OCI-LY3 (cell line): Measurements from ENCODE around the gene MYO7A.

Experiments used
- H2AFZ ChIP-seq: fragments of 200-600, 300-600 bp; shearing (Covaris generic); 2 replicates; pipeline ENCODE4 v1.6.0; 2014; ENCODE audit warnings: antibody characterized with exemption, low read depth, low read length
- H3K27ac ChIP-seq: fragments of 200-600, 300-600 bp; sonication (generic); 2 replicates; pipeline ENCODE4 v1.5.1; 2014; ENCODE audit warnings: mild to moderate bottlenecking, low read length, moderate library complexity, mixed read lengths
- H3K27me3 ChIP-seq: fragments of 200-600, 300-600 bp; sonication (generic); 2 replicates; pipeline ENCODE4 v1.6.1; 2014; ENCODE audit warnings: low read depth, low read length, mixed read lengths
- H3K36me3 ChIP-seq: fragments of 200-600, 300-600 bp; sonication (generic); replicated peaks from 2 replicates; pipeline ENCODE3; 2014; ENCODE audit warnings: low read depth, low read length, mixed read lengths
- H3K4me1 ChIP-seq: fragments of 300-600, 200-600 bp; sonication (generic); 2 replicates; pipeline ENCODE4 v1.6.1; 2014; ENCODE audit warnings: low read length, mixed read lengths
- H3K4me2 ChIP-seq: fragments of 200-600, 300-600 bp; sonication (generic); 2 replicates; pipeline ENCODE4 v1.6.1; 2014; ENCODE audit warnings: low read length, mixed read lengths
- H3K4me3 ChIP-seq: fragments of 300-600, 200-600 bp; sonication (generic); 2 replicates; pipeline ENCODE4 v1.5.1; 2014; ENCODE audit warnings: antibody characterized with exemption, mild to moderate bottlenecking, low read length, moderate library complexity
- H3K79me2 ChIP-seq: fragments of 300-600, 200-600 bp; shearing (Covaris generic); 2 replicates; pipeline ENCODE4 v1.6.1; 2014; ENCODE audit warnings: mild to moderate bottlenecking, low read length, mixed read lengths
- H3K9ac ChIP-seq: fragments of 300-600, 200-600 bp; shearing (Covaris generic); 2 replicates; pipeline ENCODE4 v1.6.0; 2014; ENCODE audit warnings: mild to moderate bottlenecking, low read length, moderate library complexity
- H3K9me3 ChIP-seq: fragments of 200-600, 300-600 bp; shearing (Covaris generic); 2 replicates; pipeline ENCODE4 v1.6.1; 2014; ENCODE audit warnings: low read length, mixed read lengths; ENCODE audit not compliant: insufficient read depth
- H4K20me1 ChIP-seq: fragments of 200-600, 300-600 bp; sonication (generic); 2 replicates; pipeline ENCODE4 v1.6.1; 2016; ENCODE audit warnings: low read length, mixed read lengths; ENCODE audit not compliant: insufficient read depth
- CTCF ChIP-seq: fragments of 200-600, 300-600 bp; sonication (generic); IDR thresholded peaks from 2 replicates; pipeline ENCODE4 v1.5.1; 2014; ENCODE audit warnings: antibody characterized with exemption, low read length, low read depth
- EZH2phosphoT487 ChIP-seq: fragments of 200-600 bp; shearing (Covaris generic); IDR thresholded peaks from 2 replicates; pipeline ENCODE4 v1.6.1; 2018; ENCODE audit warnings: antibody characterized with exemption, mixed run types, low read depth

The MYO7A gene

GRCh38 chr11:77127235-77127911 is 673 bp upstream of the MYO7A start:
- no peaks in the 10 kb centered on the region for H3K79me2 ChIP-seq
- H3K4me2 ChIP-seq = peak overlapping the region; percentile 99
- H3K9ac ChIP-seq = peak overlapping the region; percentile 54
- H4K20me1 ChIP-seq = no peaks in the 10 kb centered on the region
- no peaks in the 10 kb centered on the region for H3K27me3 ChIP-seq
- peaks cover 15% of the 10 kb centered on the region for H3K4me1 ChIP-seq
- H3K36me3 ChIP-seq = no peaks in the 10 kb centered on the region
- no peaks in the 10 kb centered on the region for H3K9me3 ChIP-seq
- peak overlapping the region; percentile 79 for H3K4me3 ChIP-seq
- peak; percentile 99 for TF ChIP-seq CTCF
- TF ChIP-seq EZH2phosphoT487 = no peak
- no peak overlapping the region for H3K27ac ChIP-seq
- peak overlapping the region; percentile 98 for H2AFZ ChIP-seq

GRCh38 chr11:77129069-77129841 is 1.2 kb downstream of the MYO7A start:
- H3K9ac ChIP-seq = no peak overlapping the region
- no peaks in the 10 kb centered on the region for H4K20me1 ChIP-seq
- H3K36me3 ChIP-seq = no peaks in the 10 kb centered on the region
- H3K4me3 ChIP-seq = no peak overlapping the region
- no peaks in the 10 kb centered on the region for H3K79me2 ChIP-seq
- no peak overlapping the region for H3K4me2 ChIP-seq
- H3K27me3 ChIP-seq = no peaks in the 10 kb centered on the region
- no peaks in the 10 kb centered on the region for H3K9me3 ChIP-seq
- TF ChIP-seq EZH2phosphoT487 = no peak
- no peak for TF ChIP-seq CTCF
- peaks cover 15% of the 10 kb centered on the region for H3K4me1 ChIP-seq
- H2AFZ ChIP-seq = no peak overlapping the region
- no peak overlapping the region for H3K27ac ChIP-seq

- H3K79me2 ChIP-seq = no peaks in the 10 kb centered on the region
- H3K4me3 ChIP-seq = no peak overlapping the region
- H3K27me3 ChIP-seq = no peaks in the 10 kb centered on the region
- H3K9ac ChIP-seq = no peak overlapping the region
- H2AFZ ChIP-seq = no peak overlapping the region
- no peak overlapping the region for H3K27ac ChIP-seq
- H3K4me2 ChIP-seq = no peak overlapping the region
- peaks cover 18% of the 10 kb centered on the region for H3K4me1 ChIP-seq
- no peaks in the 10 kb centered on the region for H3K9me3 ChIP-seq
- no peaks in the 10 kb centered on the region for H3K36me3 ChIP-seq
- TF ChIP-seq EZH2phosphoT487 (no peak), CTCF (no peak)
- no peaks in the 10 kb centered on the region for H4K20me1 ChIP-seq
Observed at GRCh38 chr11:77129842-77130756, 2.1 kb downstream of the MYO7A start.
